Measurements from ENCODE around the gene DAPK2. TPM values are rescaled to one million over a fixed set of nuclear protein-coding genes. Genes with fewer than 3 reads are reported as not detected.

Gene DAPK2
- total RNA-seq, 1 donor from 2014 or later, result 0.53 TPM

GRCh38 chr15:64024172-64025050 is 21.9 kb downstream of the DAPK2 start:
- peak; percentile 45 for DNase-seq (ENCODE audit: low read depth)

GRCh38 chr15:64023220-64023619 is 23.1 kb downstream of the DAPK2 start:
- DNase-seq (ENCODE audit: low read depth), result no peak

GRCh38 chr15:64022571-64022970 is 23.7 kb downstream of the DAPK2 start:
- no peak for DNase-seq (ENCODE audit: low read depth)

GRCh38 chr15:64019764-64020163 is 26.5 kb downstream of the DAPK2 start:
- DNase-seq (ENCODE audit: low read depth), result peak; percentile 88

DNA sequence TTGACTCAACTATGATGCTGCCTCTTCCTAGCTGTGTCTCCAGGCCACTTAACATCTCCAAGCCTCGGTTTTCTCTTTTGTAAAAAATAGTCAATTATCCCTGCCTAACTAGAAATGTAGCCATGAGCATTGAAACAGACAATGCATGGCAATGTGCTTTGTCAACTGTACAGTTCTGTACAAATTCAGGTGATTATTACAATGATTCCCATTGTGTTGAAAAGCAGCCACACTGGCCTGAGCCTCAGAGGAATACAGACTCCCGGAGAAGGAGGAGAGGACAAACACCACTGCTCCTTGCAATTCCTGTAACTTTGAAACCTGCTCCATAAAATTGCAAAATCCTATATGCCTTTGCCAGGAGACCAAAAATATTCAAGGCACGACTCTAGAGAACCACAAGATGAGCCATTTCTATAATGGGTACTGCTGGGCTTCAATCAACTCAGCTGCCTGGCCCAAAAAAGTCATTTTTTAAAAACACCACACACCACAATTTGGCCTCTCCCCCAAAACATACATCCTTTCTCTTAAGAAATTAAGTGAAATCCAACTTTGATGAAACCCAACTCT is 28.6 kb downstream of the DAPK2 start:
- DNase-seq (ENCODE audit: low read depth), result no peak

DNA sequence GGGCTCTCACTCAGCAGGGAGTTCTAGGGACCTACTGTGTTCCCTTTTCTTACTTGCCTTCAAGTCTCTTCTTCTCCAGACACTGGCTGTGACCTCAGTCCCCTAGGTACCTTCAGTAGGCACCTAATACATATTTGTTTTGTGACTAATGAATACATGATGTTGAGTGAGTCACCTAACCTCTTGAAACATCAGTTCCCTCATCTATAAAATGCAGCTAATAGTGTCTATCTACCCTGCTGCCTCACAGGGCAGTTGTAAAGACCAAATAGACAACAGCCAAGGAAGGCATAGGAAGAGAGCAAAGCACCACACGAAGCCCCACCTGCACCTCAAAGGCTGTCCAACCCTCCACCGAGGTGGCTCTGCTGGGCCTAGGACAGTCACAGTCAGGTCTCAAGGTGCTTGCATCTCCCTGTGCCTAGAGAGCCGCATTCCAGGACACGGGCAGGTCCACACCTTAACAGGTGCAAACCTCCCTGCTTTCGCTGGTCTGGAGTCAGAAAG is 29.1 kb downstream of the DAPK2 start:
- no peak for DNase-seq (ENCODE audit: low read depth)

GRCh38 chr15:64016257-64016656 is 30.0 kb downstream of the DAPK2 start:
- DNase-seq (ENCODE audit: low read depth), result no peak

DNA sequence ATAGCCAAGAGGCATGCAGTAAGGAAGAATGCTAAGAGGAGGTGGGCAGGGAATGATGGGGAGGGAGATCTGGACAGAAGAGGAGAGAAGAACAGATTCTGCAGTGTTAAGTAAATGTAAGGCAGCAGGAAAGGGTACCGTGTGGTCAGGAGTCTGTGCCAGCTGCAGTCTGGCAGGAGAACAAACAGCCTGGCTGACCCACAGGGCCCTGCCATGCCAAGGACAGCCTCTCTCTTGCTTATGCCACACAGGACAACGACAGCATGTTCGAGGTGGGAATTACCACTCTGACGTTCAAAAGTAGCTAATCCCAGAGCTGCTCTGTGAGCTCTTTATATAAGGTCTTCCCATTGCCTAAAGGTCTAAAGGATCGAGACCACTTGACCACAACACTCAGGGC is 31.3 kb downstream of the DAPK2 start:
- peak; percentile 59 for DNase-seq (ENCODE audit: low read depth)

- no peak for DNase-seq (ENCODE audit: low read depth)
Measured at GRCh38 chr15:64013179-64014062, 32.9 kb downstream of the DAPK2 start.

DNA sequence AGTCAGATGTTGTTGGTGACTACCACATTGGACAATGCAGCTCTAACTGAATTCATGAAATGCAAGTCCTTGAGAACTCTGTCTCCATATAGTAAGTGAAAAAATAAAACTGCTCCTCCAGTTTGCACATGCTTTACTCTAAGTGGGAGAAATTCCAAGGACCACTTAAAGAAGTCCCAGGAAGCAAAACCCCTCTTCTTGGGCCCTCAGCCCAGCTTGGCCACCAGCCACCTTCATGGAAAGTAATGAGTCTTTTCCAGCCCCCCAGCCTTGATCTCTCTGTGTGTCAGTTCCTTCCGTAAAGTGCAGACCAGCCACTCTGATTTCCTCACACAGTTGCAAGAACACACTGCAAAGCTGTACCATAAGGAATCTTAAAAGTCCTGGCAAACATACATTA is 34.5 kb downstream of the DAPK2 start:
- no peak for DNase-seq (ENCODE audit: low read depth)

DNA sequence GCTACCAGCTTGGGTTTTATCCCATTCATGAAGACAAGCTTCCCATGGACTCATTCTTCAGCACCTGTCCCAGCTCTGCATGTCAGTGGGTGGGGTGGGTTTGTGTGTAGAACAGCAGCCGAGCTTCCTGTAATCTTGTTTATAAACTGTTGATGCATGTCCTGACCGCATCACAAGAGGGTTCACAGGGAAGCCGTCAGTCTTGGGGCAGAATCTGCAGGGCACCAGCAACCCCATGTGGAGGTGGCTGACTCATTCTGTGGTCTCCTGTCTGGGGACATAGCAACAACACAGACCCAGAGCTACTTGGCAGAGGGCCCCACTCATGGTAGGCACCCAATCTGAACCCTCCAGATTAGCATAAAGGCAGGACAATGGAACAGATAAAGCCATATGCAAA is 35.6 kb downstream of the DAPK2 start:
- peak; percentile 97 for DNase-seq (ENCODE audit: low read depth)

GRCh38 chr15:64009798-64010261 is 36.5 kb downstream of the DAPK2 start:
- peak; percentile 85 for DNase-seq (ENCODE audit: low read depth)

DNA sequence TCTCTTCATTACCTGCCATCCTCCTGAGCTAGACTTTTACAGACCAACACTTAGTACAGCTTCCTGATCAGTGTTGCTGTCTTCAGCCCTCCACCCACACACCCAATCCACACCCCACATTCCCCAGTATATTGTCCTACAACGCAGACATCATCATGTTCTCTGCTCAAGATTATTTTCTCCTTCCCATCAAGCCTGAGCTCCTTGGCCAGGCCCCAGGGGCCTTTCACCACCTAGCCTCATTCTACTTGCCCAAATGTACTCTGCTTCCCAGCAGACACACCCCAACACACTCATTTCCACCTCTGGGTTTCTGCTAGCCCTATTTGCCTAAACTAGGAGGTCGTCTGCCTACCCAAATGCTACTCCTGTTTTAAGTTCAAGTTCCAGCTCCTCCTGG is 37.0 kb downstream of the DAPK2 start:
- DNase-seq (ENCODE audit: low read depth), result no peak

DNA sequence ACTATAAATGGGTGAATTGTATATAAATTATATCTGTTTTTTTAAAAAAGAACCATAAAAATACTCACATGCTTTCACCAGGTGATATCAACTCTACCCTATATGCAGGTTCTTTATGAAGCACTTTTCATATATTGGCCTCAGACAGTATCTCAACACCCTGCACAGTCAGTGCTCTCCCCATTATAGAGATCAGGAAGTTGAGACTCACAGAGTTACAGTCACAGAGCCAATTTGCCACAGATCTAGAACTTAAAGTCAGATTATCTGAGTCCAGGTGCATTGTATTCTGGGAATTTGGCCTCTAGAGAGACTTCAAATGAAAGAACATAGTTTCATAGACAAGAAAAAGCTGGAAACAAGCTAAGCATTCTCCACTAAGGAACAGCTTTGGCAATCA is 38.1 kb downstream of the DAPK2 start:
- no peak for DNase-seq (ENCODE audit: low read depth)

DNA sequence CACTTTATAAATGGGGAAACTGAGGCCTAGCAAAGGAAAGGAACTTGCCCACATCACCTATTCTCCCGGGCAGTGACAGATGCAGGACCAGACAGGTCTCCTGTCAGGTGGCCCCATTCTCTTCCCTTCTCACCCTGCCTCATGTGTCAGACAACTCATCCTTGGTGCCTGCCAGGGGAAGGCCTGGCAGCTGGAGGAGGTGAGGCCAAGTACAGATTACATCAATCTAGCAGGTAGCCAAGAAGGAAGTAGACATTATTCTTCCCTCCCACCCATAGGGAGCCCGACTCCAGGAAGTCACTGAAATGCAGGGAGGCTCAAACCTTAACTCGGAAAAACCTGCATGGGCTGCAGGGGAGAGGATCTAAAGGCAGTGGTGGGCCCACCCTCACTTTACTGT is 39.6 kb downstream of the DAPK2 start:
- DNase-seq (ENCODE audit: low read depth), result no peak

DNA sequence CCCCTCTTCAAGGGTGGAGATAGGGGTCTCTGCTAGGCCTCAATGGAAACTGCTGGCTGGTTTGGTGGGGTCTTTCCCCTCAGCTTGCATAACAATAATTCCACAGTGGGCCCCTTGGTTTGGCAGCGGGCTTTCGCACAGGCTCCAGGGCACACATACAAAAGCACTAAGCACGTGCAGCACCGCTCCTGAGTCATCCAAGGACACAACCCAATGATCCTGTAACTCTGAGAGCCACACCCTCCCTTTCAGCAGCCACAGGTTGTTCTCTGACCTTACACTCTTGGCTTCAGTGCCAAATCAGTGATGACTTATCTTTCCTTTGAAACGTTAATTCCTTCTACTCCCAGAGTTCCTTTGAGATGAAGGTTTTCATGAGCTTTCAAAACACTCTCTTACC is 41.7 kb downstream of the DAPK2 start:
- no peak for DNase-seq (ENCODE audit: low read depth)

- no peak for DNase-seq (ENCODE audit: low read depth)
Measured at GRCh38 chr15:64004056-64004455, 42.2 kb downstream of the DAPK2 start.

GRCh38 chr15:64003182-64003581 is 43.1 kb downstream of the DAPK2 start:
- no peak for DNase-seq (ENCODE audit: low read depth)

DNA sequence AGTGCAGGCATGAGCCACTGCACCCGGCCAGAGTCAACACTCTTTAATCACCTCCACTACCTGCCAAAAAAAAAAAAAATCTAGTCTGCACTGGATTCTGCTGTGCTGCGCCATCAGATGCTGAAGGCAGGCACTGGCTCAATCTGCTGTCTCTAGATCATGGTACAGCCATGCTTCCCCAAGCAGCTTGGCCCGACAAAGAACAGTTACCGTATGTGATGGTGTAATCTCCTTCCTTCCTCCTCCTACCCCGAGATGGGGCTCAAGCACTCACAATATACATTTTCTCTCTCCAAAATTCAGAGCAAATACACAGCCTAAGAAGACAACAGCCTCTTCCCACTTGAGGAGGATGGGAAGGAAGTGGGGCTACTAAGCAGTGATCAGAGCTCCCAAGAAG is 45.1 kb downstream of the DAPK2 start:
- no peak for DNase-seq (ENCODE audit: low read depth)

DNA sequence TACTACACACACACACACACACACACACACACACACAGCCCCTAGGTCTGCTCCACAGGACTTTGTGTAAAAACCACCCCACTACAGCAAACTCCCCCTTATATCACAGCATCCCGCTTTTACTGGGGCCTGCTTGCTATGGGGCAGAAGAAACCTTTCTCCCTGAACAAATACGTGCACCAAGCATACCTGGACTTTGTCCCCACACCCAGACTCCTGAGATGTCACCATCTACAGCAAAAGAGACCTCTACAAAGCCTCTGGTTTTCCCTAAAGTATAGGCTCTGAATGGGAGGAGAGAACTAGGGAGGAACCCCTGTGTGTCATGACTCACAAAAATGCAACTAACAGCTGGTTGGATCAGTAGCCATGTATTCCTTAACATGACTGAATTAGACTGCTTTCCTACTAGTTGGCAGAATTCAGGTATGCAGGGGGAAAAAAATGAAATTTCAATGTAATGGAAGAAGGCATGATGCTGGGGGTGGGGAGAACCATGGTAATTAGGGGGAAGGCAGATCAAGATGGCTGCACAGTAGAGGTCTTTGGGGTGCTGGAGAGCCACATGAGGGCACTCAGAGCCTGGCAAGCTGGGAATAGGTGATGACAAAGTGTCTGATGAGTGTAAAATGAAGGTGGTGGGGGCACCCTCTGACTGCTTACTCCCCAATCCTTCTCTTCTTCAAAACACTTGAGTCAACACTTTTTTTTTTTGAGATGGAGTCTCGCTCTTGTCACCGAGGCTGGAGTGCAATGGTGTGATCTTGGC is 45.9 kb downstream of the DAPK2 start:
- no peak for DNase-seq (ENCODE audit: low read depth)

GRCh38 chr15:63999177-63999576 is 47.1 kb downstream of the DAPK2 start:
- peak; percentile 73 for DNase-seq (ENCODE audit: low read depth)

All from myocyte (in vitro differentiated cells).